H1 (cell line): ENCODE measurements around the gene CHST13. TPM values are rescaled to one million over a fixed set of nuclear protein-coding genes. Genes with fewer than 3 reads are reported as not detected.

Experiments
- CBX8 ChIP-seq: fragments of 300-800, 300-1000 bp; sonication (generic); IDR thresholded peaks from 2 replicates; pipeline ENCODE4 v1.7.1; 2016; ENCODE audit warnings: low read depth, low read length, borderline replicate concordance
- JUND ChIP-seq: IDR thresholded peaks from 2 replicates; pipeline ENCODE4 v1.6.1; 2011; ENCODE audit warnings: mild to moderate bottlenecking, improper control_type of control experiment, low read length
- SAP30 ChIP-seq: fragments of 300-600 bp; sonication (generic); IDR thresholded peaks from 2 replicates; pipeline ENCODE4 v1.7.1; 2012; ENCODE audit warnings: low read length, moderate library complexity, mild to moderate bottlenecking, inconsistent platforms; ENCODE audit not compliant: insufficient read depth, insufficient replicate concordance
- TAF1 ChIP-seq: IDR thresholded peaks from 2 replicates; pipeline ENCODE4 v1.6.1; 2011; ENCODE audit warnings: mild to moderate bottlenecking, low read depth, low read length
- ZNF274 ChIP-seq: IDR thresholded peaks from 2 replicates; pipeline ENCODE4 v1.7.0; 2012; ENCODE audit warnings: low read length, borderline replicate concordance; ENCODE audit errors: extremely low read depth
- polyA plus RNA-seq, 7 experiments: library from polyadenylated mRNA; depleted of rRNA in 3 of 7; stranded (reverse) in 5 of 7; unstranded in 2 of 7; fragments of >200 nt in 5 of 7; fragments of 200-250 nt in 2 of 7; gene quantifications; 1 replicate in 5 of 7; 2 replicates in 1 of 7; 4 replicates in 1 of 7; pipeline versions ENCODE4 v1.2.1 to v1.2.3, GENCODE V29; 2011 to 2013; ENCODE audit warnings: missing spikeins in 2 of 7, mixed read lengths in 2 of 7
- total RNA-seq: library from RNA; stranded (reverse); fragmentation: NEBNext Ultra II Directional; extraction: Animal tissue kit (Norgen Biotek cat#: 25700); gene quantifications from 2 replicates; pipeline ENCODE4 v1.2.1, GENCODE V29; 2021

The CHST13 gene
- total and polyA plus RNA-seq, 2 of the 8 experiments (the other 6 are each of a cell fraction or from before 2014, with no cell fraction given), result 5.4 to 11.7 TPM

GRCh38 chr3:126527455-126528211, 3.7 kb downstream of the CHST13 start (continued):
- TF ChIP-seq CBX8 (no peak), TAF1 (no peak), JUND (no peak), ZNF274 (no peak), SAP30 (no peak)
